NCI-H2227 (cell line): ENCODE measurements around the gene ACVR2B.
"Not testable (repeated sequence)": the region's sequence is repeated elsewhere in the genome, so short reads cannot be mapped to it uniquely, and the experiment has no call there.

ENCODE experiments used
- DNase-seq: peaks from one replicate; lab custom pipeline; 2025; ENCODE audit not compliant: unreplicated experiment; lab: John Stamatoyannopoulos, UW

ACVR2B gene

DNA sequence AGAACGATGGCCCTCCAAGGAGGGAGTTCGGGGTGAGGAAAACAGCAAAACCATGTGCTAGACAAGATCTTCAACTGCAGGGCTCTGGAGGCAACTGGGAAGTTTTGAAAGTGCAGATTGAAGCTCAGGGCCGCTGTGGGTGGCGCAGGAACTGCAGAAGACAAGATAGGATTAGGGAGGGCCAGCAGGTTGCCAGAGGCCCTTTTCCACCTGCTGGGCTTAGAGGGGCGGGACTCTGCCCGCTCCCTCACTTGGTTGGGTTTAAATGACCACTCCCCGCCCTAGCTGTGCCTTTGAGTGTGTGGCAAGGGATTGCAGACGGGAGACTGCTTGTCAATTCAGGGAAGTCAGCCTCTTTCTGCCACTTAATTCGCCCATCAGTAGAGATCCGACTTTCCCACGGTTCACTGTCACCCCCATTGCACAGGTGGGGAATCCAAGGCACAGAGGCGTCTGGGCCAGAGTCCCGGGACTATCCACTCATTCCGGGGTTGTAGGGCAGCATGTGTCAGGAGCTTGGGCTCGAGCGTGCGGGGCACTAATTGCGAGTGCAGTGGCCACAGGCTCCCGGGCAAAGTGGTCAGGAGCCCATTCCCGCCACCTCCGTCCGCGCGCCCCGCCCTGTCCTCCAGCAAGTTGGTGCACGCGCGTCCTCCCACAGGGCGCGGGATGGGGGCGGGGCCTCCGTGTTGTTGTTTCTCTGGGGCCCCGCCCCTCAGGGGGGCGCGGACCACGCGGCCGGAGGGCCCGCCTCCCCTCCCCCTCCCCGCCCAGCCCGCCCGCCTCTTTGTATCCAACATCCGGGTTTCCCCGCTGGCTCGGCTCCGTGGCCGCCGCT, at the start of gene ACVR2B:
Gene ACVR2B, plus strand, starts transcription at position 816 of the 838 bp plus-strand sequence. CDS start 433 bp downstream, outside the sequence.
- DNase-seq = peak; percentile 91

DNA sequence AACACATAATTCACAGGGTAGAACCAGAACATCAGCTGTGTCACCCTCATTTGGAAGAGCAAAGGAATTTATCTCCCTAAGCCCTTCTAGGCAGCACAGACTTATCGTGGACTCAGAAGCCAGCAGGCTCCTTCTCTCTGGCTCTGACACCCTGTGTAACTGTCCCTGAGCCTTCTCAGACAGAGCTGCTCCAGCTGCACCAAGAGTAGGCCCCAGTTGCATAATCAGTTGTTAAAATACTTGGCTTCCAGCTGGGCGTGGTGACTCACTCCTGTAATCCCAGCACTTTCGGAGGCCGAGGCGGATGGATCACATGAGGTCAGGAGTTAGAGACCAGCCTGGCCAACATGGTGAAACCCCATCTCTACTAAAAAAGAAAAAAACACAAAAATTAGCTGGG, 49.4 kb upstream of the ACVR2B start:
- DNase-seq = no peak

DNA sequence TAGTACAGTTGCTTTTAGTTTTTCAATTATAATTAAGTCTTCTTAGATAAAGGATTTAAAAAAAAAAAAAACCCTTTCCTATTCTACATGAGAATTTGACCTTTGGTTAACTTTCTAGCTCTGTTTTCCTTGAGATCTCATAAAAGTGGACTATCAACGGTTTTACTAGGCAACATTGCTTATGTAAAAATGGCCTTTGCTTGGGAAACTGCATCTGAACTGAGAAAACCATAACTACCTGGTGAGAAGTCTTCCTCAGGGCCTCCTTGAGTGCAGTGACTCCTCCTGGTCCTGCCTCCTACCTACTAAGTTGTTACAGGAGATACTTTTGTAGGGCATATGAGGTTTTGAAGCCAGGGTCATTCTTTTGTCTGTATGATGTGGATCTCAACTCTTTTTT, 42.1 kb upstream of the ACVR2B start:
- no peak for DNase-seq

DNA sequence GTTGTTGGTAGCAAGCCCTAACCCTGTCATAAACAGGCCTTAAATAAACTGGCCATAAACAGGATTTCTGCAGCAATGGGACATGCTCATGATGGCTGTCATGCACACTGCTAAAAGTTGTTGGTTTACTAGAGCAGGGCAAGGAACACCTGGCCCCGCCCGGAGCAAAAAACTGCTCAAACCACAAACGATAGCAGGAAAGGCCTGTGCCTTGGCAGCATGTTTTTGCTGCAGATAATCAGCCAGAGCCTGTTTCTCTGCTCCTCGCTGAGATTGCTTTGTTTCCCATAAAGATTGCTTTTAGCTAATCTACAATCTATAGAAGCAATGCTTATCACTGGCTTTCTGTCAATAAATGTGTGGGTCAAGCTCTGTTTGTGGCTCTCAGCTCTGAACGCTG, 32.9 kb upstream of the ACVR2B start:
- DNase-seq = not testable (repeated sequence)

DNA sequence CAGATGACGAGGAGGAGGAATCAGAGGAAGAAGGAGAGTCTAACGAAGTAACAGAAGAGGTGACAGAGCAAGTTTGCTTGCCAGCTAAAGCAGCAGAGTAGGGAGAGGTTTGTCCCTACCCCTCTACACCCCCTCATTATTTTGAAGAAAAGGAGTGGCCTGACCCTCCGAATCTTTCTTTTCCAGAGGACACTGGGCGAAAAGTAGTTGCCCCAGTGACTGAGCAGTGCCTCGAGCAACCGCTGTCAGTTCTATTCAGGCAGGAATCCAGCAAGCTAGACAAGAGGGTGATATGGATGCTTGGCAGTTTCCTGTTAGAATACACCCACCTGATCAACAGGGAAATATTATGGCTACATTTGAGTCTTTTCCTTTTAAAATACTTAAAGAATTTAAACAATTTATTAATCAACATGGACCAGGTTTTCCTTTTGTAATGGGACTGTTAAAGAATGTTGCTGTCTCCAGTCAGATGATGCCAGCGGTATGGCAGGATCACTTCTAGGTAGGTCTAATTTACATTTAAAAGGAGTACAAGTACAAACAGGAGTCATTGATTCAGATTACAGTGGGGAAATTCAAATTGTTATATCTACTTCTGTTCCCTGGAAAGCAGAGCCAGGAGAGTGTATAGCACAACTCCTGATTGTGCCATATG, 31.9 kb upstream of the ACVR2B start:
- DNase-seq = no peak

DNA sequence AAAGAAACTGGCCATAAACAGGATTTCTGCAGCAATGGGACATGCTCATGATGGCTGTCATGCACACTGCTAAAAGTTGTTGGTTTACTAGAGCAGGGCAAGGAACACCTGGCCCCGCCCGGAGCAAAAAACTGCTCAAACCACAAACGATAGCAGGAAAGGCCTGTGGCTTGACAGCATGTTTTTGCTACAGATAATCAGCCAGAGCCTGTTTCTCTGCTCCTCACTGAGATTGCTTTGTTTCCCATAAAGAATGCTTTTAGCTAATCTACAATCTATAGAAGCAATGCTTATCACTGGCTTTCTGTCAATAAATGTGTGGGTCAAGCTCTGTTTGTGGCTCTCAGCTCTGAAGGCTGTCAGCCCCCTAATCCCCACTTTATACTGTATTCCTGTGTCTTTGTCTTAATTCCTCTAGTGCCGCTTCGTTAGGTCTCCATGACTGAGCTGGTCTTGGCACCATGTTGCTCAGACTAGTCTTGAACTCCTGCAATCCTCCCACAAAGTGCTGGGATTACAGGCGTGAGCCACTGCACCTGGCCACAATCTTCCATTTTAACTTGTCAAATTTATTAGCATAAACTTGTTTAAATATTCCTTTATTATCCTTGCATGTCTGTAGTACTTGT, 26.8 kb upstream of the ACVR2B start:
- not testable (repeated sequence) for DNase-seq

DNA sequence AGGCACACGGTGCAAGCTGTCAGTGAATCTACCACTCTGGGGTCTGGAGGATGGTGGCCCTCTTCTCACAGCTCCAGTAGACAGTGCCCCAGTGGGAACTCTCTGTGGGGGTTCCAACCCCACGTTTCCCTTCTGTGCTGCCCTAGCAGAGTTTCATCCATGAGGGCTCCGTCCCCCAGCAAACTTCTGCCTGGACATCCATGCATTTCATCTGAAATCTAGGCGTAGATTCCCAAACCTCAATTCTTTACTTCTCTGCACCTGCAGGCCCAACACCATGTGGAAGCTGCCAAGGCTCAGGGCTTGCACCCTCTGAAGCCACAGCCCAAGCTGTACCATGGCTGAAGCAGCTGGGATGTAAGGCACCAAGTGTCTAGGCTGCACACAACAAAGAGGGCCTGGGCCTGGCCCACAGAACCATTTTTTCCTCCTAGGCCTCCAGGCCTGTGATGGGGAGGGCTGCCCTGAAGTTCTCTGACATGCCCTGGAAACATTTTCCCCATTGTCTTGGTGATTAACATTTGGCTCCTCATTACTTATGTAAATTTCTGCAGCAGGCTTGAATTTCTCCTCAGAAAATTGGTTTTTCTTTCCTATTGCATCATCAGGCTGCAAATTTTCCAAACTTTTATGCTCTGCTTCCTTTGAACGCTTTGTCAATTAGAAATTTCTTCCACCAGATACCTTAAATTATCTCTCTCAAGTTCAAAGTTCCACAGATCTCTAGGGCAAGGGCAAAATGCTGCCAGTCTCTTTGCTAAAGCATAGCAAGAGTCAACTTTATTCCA, 20.6 kb upstream of the ACVR2B start:
- not testable (repeated sequence) for DNase-seq

DNA sequence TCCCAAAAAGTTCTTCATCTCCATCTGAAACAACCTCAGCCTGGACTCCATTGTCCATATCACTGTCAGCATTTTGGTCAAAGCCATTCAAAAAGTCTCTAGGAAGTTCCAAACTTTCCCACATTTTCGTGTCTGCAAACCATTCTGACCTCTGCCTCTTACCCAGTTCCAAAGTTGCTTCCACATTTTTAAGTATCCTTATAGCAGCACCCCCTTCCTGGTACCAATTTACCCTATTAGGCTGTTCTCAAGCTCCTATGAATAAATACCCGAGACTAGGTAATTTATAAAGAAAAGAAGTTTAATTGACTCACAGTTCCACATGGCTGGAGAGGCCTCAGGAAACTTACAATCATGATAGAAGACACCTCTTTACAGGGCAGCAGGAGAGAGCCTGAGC, 20.0 kb upstream of the ACVR2B start:
- DNase-seq = not testable (repeated sequence)

DNA sequence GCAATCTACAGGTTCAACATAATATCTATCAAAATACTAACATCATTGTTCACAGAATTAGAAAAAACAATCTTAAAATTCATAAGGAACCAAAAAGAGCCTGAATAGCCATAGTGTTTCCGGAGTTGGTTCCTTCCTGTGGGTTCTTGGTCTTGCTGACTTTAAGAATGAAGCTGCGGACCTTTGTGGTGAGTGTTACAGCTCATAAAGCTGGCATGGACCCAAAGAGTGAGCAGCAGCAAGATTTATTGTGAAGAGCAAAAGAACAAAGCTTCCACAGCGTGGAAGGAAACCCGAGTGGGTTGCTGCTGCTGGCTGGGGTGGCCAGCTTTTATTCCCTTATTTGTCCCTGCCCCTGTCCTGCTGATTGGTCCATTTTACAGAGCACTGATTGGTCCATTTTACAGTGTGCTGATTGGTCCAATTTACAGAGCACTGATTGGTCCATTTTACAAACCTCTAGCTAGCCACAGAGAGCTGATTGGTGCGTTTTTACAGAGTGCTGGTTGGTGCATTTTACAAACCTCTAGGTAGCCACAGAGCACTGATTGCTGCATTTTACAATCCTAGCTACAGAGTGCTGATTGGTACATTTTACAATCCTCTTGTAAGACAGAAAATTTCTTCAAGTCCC, 15.1 kb upstream of the ACVR2B start:
- not testable (repeated sequence) for DNase-seq

DNA sequence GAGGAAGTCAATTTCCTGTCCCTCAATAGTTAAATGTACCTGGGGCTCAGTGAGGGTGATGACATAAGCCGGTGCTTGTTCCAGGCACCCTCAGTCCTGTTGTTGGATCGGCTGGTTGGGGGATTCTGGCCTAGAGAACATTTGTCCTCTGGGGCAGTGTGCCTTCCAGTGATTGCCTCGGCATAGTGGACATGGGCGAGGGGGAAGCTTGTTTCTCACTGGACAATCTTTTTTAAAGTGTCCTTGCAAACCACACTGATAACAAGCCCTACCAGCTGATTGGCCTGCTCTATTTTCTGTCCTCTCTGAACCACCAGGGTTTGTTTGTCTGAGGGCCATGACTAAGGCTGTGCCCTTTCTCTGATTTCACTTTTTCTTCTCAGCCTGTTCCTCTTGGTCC, 10.5 kb upstream of the ACVR2B start:
- not testable (repeated sequence) for DNase-seq

DNA sequence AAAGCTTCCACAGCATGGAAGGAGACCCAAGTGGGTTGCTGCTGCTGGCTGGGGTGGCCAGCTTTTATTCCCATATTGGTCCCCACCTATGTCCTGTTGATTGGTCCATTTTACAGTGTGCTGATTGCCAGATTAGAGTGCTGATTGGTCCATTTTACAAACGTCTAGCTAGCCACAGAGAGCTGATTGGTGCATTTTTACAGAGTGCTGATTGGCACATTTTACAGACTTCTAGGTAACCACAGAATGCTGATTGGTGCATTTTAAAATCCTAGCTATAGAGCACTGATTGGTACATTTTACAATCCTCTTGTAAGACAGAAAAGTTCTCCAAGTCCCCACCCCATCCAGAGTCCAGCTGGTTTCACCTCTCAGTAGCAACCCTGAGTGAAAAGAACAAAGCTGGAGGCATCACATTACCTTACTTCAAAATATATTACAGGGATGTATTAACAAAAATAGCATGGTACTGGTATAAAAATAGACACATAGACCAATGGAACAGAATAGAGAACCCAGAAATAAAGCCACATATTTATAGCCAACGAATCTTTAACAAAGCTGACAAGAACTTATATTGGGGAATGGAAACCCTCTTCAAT, 7.5 kb upstream of the ACVR2B start:
- DNase-seq = no peak

DNA sequence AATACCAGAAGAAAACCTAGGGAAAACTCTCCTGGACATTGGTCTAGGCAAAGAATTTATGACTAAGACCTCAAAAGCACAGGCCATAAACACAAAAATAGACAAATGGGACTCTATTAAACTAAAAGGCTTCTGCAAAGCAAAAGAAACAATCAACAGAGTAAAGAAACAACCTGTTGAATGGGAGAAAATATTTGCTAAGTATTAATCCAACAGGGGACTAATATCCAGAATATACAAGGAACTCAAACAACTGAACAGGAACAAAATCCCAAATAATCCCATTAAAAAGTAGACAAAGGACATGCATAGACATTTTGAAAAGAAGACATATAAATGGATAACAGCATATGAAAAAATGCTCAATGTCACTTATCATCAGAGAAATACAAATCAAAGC, 6.9 kb upstream of the ACVR2B start:
- no peak for DNase-seq

DNA sequence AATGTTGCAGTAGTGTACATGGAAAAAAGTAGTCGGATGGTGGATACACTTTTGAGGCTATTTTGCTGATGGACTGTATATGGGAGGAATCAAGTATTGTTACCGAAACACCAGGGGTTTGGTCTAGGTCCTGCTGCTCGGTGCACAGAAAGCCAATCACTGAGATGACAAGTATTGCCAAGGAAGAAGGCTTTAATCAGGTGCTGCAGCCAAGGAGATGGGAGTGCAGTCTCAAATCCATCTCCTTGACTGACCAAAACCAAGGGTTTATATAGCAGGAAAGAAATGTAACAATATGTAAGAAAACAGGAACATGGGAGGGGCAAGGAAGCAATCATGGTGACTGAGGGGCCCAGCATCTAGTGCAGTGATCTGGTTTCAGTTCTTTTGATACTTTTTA, 2.8 kb upstream of the ACVR2B start:
- DNase-seq = no peak

DNA sequence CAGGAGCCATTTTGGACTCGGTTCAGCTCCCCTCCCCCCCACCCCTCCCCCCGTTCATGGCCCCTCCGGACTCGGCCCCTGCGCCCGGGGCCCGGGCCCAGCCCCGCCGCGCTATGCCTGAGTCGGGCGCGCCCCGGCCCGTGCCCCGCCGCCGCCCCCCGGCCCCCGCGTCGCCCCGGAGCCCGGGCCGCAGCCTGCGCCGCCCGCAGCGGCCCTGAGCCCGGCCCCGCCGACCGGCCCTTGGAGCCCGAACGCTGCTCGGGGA, 155 bp downstream of the ACVR2B start:
- no peak for DNase-seq

DNA sequence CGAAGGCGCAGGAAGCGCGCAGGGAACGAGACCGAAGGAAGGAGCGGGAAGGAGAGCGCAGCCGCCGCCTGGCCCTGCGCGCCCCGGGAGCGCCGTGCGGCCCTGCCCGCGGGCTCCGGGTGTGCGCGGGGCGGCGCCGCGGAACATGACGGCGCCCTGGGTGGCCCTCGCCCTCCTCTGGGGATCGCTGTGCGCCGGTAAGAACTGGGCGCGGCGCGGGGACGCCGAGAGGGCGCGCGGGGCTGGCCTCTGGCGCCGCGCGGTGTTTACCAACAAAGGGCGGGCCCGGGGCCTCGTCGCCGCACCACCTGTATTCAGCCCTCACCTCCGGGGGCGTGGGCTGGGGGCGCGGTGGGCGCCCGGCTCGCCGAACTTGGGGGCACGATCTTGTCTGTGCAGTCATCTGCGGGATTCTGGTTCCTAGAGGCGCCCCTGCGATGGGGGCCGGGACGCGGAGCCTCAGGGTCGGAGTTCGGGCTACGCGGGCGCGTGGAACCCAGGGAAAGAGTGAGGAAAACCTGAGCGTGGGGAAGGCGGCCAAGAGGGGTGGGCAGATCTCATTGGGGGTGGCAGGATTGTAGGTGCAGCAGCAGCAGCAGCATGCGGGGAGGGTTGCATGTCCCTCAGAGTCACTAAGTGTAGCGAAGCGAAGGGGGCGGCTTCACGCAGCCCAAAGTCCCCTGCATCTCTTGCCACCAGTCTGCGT, 641 bp downstream of the ACVR2B start:
- peak; percentile 36 for DNase-seq

DNA sequence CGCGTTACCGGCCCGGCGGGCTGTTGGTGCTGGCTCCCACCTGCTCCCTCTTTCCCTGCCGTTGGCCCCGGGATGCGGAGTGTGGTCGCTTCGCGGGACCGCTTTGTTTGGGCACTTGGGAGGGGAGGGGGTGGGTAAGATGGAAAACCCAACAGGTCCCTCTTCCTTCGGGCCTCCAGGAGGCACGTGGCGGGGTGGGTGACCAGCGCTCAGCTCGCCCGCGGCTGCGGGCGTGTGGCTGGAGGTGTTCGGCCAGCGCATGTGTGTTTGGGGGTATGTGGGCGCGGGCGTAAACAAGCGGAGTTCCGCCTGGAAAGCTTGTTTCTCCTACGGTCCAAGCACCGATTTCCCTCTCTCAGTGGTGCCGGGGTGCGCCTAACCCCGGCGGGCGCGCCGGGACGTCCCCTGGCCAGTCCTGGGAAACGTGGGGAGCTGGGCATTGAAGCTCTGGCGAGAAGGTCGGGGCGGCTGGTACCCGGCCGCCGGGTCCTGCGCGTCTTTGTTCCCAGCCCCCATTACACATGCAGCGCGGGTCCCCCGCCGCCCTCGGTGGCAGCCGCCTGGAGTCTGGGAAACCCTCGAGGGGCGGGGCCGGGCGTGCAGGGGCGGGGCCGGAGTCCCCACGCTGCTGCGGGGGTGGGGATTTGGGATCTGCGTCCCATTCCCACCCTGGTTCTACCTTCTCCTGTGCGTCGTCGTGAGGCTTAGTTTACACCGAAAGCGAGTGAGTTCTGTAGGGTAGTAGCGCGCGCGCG, 1.4 kb downstream of the ACVR2B start:
- peak; percentile 82 for DNase-seq

DNA sequence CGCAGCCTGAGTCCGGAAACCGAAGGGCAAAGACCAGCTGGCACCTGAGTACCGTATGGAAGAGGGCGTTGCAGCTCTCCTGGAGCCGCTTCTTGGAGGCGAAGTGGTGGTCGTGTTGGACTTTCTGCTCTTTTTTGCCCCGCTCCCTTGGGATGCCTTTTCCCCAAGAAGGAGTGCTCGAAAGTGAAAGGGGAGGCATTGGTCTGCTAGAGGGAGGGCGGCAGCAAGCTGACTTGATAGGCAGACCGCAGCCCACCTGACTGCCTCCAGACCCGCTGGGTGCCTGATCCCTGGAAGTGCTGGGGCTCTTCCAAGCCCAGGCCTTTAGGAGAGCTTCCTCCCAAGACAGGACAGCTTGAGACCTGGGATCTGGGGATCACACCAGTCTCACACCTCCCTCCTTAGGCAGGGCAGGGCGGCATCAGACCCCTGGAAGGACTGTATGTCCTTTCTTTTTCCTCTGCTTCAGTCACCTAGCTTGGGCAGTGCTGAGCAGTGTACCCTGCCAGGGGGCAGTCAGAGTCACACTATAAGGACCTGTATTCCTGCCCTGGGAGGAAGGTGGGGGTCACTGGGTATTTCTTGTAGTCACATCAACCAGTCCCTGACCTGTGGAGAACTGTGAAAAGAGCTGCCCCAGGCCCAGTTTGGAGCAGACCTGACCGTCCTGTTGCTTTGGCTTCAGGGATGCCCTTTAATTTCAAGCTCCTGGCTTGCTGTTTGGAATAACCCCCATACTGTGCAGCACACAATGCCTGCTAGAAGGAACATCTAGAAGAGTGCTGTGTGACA, 2.1 kb downstream of the ACVR2B start:
- DNase-seq = peak; percentile 65
